Measurements from ENCODE around the gene ARHGEF1. TPM values are rescaled to one million over a fixed set of nuclear protein-coding genes. Genes with fewer than 3 reads are reported as not detected.
A peak's percentile ranks its signal among the peaks of the same experiment; 100 is the strongest.

ARHGEF1 gene
- total RNA-seq, 1 experiment from 2014 or later, result 43.6 TPM

- in situ Hi-C loops (cut with HindIII; ENCODE audit: low sequenced_read_pairs), result no loop called here
- DNase-seq (ENCODE audit: low spot score), result no peak
Observed at GRCh38 chr19:41879670-41880328, 3.2 kb upstream of the ARHGEF1 start.

GRCh38 chr19:41880329-41880708 is 2.7 kb upstream of the ARHGEF1 start:
- in situ Hi-C loops (cut with HindIII; ENCODE audit: low sequenced_read_pairs), result no loop called here

DNA sequence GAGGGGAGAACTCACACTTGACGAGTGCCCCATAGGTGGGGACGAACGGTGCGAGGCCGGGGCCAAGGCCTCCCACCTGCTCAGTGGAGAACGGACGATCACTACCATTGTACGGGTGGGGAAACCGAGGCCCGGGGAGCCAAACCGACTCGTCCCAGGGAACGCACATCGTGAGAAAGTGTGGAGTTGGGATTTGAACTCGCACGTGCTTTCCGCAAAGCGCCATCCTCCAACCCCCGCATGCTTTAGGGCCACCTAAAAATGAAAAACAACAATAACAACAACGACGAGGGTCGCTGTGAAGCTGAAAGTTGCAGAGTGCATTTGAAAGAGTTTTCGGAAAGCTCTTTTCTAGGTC is 458 bp downstream of the ARHGEF1 start:
- in situ Hi-C loops (cut with HindIII; ENCODE audit: low sequenced_read_pairs), result no loop called here
- no peak for DNase-seq (ENCODE audit: low spot score)

More at GRCh38 chr19:41880329-41880708, 2.7 kb upstream of the ARHGEF1 start:
- DNase-seq (ENCODE audit: low spot score), result no peak

DNA sequence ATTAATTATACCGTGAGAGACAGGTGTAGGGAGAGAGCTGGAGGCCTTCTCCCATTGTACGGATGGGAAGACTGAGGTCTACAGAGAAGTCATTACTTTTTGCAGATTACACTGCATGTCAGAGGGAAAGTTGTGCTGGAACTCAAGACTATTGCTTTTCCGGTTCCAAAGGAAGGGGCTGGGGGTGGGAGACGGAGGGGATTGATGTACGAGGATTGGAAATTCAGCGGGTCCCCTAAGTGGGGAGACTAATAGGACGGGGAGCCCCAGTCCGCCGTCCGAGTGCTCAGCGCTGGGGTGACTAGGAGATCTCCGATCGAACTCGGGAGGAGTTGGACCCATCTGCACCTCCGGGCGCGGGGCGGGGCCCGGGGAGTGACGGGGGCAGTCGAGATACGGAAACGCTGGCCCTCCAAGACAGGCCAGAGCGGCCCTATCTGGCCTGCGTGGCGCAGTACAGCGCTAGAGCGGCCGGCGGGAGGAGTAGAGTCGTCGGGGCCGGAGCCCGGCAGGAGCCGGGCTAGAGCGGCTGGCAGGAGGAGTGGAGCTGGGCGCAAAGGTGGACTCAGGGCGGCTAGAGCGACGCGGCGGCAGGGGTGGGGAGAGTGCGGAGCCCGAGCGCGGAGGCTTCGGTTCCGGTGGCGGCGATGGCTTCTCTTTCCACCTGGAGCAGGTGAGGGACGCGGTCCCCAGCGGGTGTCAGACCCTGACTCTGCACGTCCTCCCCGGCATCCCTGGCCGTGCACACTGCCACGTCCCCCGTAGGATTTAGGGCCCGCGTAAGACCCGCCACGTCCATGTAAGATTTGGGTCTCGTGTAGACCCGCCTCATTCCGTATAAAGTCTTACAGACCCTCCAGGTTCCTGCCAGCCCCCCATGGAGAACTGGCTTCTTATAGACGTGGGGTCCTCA is 1.1 kb downstream of the ARHGEF1 start:
- in situ Hi-C loops (cut with HindIII; ENCODE audit: low sequenced_read_pairs), result no loop called here
- peak; percentile 98 for DNase-seq (ENCODE audit: low spot score)

GRCh38 chr19:41886761-41887710 is 4.1 kb downstream of the ARHGEF1 start:
- DNase-seq (ENCODE audit: low spot score), result no peak
- in situ Hi-C loops (cut with HindIII; ENCODE audit: low sequenced_read_pairs), result no loop called here

GRCh38 chr19:41887711-41888382 is 4.9 kb downstream of the ARHGEF1 start:
- in situ Hi-C loops (cut with HindIII; ENCODE audit: low sequenced_read_pairs), result no loop called here
- DNase-seq (ENCODE audit: low spot score), result no peak

- in situ Hi-C loops (cut with HindIII; ENCODE audit: low sequenced_read_pairs), result no loop called here
- DNase-seq (ENCODE audit: low spot score), result no peak
Observed at GRCh38 chr19:41888926-41889325, 5.9 kb downstream of the ARHGEF1 start.

- DNase-seq (ENCODE audit: low spot score), result no peak
- in situ Hi-C loops (cut with HindIII; ENCODE audit: low sequenced_read_pairs), result no loop called here
Observed at GRCh38 chr19:41889896-41890295, 6.9 kb downstream of the ARHGEF1 start.

DNA sequence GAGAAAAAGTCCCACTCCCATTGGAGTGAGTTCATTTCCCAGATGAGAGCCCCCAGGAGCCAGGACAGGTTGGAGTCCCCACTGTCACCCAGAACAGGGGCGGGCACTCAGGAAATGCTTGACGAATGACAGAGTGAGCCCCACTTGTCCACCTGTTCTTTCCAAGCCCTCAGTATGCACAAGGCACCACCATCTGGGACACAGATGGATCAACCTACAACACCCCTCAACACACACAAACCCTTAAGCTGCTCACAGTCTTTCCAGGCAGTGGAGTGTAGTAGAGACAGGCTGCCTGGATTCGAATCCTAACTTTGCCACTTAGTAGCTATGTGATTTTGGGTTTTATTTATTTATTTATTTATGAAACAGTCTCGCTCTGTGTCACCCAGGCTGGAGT is 8.0 kb downstream of the ARHGEF1 start:
- no peak for DNase-seq (ENCODE audit: low spot score)
- in situ Hi-C loops (cut with HindIII; ENCODE audit: low sequenced_read_pairs), result no loop called here

GRCh38 chr19:41892173-41892902 is 9.4 kb downstream of the ARHGEF1 start:
- no peak for DNase-seq (ENCODE audit: low spot score)
- in situ Hi-C loops (cut with HindIII; ENCODE audit: low sequenced_read_pairs), result no loop called here

GRCh38 chr19:41893899-41894298 is 10.9 kb downstream of the ARHGEF1 start:
- DNase-seq (ENCODE audit: low spot score), result no peak
- in situ Hi-C loops (cut with HindIII; ENCODE audit: low sequenced_read_pairs), result no loop called here

GRCh38 chr19:41894350-41894749 is 11.4 kb downstream of the ARHGEF1 start:
- no peak for DNase-seq (ENCODE audit: low spot score)
- in situ Hi-C loops (cut with HindIII; ENCODE audit: low sequenced_read_pairs), result no loop called here

GRCh38 chr19:41895745-41896580 is 13.0 kb downstream of the ARHGEF1 start:
- in situ Hi-C loops (cut with HindIII; ENCODE audit: low sequenced_read_pairs), result no loop called here
- DNase-seq (ENCODE audit: low spot score), result no peak

DNA sequence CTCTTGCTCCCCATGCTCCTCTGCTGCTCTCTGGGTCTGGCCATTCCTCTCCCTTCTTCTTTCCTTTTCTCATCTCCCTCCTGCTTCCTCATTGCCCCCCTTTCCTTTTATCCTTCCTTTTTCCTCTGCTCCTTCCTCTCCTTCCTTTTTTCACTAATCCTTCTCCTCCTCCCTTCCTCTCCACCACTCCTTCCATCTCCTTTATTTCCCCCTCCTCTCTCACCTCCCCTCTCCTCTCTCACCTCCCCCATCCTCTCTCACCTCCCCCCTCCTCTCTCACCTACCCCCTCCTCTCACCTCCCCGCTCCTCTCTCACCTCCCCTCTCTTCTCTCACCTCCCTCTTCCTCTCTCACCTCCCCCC is 13.6 kb downstream of the ARHGEF1 start:
- in situ Hi-C loops (cut with HindIII; ENCODE audit: low sequenced_read_pairs), result no loop called here
- DNase-seq (ENCODE audit: low spot score), result no peak

- in situ Hi-C loops (cut with HindIII; ENCODE audit: low sequenced_read_pairs), result no loop called here
- no peak for DNase-seq (ENCODE audit: low spot score)
Observed at GRCh38 chr19:41897181-41897580, 14.2 kb downstream of the ARHGEF1 start.

DNA sequence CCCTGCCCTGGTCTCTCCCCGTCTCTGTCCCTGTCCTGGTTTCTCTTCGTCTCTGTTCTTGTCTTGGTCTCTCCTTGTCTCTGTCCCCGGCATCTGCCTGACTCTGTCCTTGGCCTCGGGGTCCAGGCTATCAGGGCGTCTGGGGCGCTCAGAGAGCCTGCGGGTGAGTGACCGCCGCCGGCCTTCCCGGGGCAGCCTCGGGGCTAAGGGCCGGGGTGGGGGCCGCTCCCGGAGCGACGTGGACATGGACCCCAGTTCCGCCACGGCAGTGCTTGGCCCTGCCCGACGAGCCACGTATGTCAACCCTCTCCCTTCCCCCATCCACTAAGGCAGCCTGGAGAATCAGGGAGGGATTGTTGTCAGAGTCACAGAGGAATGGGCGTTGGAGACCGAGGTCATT is 14.8 kb downstream of the ARHGEF1 start:
- in situ Hi-C loops (cut with HindIII; ENCODE audit: low sequenced_read_pairs), result no loop called here
- no peak for DNase-seq (ENCODE audit: low spot score)

DNA sequence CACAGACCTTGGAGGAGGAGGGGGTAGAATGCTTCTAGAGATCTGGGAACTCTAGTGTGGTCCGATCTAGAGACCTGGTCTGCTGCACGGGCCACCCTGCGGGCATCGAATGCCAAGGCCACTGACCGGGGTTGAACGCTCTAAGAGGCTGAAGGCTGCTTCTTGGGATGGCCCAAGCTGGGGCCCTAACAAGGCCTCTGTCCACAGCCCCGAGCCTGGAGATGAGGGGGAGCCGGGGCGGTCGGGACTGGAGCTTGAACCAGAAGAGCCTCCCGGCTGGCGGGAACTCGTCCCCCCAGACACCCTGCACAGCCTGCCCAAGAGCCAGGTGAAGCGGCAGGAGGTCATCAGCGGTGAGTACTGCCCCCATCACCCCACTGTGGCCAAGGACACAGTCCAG is 15.3 kb downstream of the ARHGEF1 start:
- DNase-seq (ENCODE audit: low spot score), result no peak
- in situ Hi-C loops (cut with HindIII; ENCODE audit: low sequenced_read_pairs), result no loop called here
